HFFc6 (cell line): Measurements from ENCODE around the gene LRRC51. TPM values are rescaled to one million over a fixed set of nuclear protein-coding genes. Genes with fewer than 3 reads are reported as not detected.

Experiments
- DNase-seq: peaks from one replicate; pipeline ENCODE4 v3.0.0-alpha.2; 2018
- H3K27ac Mint-ChIP-seq: 2 replicates; pipeline ENCODE4 v1.8.0; 2020; ENCODE audit warnings: mild to moderate bottlenecking, mixed read lengths
- H3K27me3 Mint-ChIP-seq: 2 replicates; pipeline ENCODE4 v1.8.0; 2021; ENCODE audit warnings: mild to moderate bottlenecking, moderate library complexity, mixed read lengths; ENCODE audit not compliant: insufficient read depth
- H3K36me3 Mint-ChIP-seq: 2 replicates; pipeline ENCODE4 v1.8.0; 2021; ENCODE audit warnings: low read depth, mixed read lengths
- H3K4me1 Mint-ChIP-seq: 2 replicates; pipeline ENCODE4 v1.8.0; 2020; ENCODE audit warnings: low read depth, mixed read lengths
- H3K4me3 Mint-ChIP-seq: 2 replicates; pipeline ENCODE4 v1.8.0; 2020; ENCODE audit warnings: mild to moderate bottlenecking, moderate library complexity, mixed read lengths
- H3K9me3 Mint-ChIP-seq: 2 replicates; pipeline ENCODE4 v1.8.0; 2020; ENCODE audit warnings: mild to moderate bottlenecking, mixed read lengths
- total RNA-seq, 6 experiments: library from RNA; stranded (reverse); fragmentation: NEBNext Ultra II Directional; extraction: Animal tissue kit (Norgen Biotek cat#: 25700); gene quantifications; 2 replicates in 1 of 6; 3 replicates in 5 of 6; pipeline ENCODE4 v1.2.3, GENCODE V29; 2021
- TF ChIP-seq, protein P1 (sequence below): fragments of 200-600 bp; sonication (generic); IDR thresholded peaks from 2 replicates; pipeline ENCODE4 v1.5.0; 2021; ENCODE audit warnings: antibody characterized with exemption, mild to moderate bottlenecking

LRRC51 gene
- total RNA-seq, 6 experiments from 2014 or later, result 7.4 to 12.4 (median 8.5) TPM

DNA sequence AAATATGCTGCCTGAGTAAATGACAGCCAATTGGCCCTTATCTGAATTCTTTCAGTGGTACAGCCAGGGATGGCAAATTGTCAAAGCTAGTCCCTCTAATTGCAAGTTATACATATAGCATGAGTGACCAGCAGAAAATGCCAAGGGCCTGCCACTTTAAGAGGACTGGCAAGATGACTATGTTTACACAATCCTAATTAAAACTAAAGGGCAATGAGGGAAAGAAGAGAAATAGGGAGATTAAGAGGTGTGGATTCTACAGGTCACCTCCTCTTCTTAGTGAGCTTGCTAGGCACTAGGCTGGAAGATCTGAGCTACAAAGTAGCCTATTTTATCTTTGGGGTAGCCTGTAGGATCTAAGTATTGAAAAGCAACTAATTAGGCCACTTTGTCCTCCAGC is 13.8 kb upstream of the LRRC51 start:
- DNase-seq, result no peak
- no peaks in the 10 kb centered on the region for H3K9me3 Mint-ChIP-seq
- H3K4me1 Mint-ChIP-seq, result peaks cover 61% of the 10 kb centered on the region
- H3K36me3 Mint-ChIP-seq, result peaks cover 20% of the 10 kb centered on the region
- TF ChIP-seq, protein P1, sequence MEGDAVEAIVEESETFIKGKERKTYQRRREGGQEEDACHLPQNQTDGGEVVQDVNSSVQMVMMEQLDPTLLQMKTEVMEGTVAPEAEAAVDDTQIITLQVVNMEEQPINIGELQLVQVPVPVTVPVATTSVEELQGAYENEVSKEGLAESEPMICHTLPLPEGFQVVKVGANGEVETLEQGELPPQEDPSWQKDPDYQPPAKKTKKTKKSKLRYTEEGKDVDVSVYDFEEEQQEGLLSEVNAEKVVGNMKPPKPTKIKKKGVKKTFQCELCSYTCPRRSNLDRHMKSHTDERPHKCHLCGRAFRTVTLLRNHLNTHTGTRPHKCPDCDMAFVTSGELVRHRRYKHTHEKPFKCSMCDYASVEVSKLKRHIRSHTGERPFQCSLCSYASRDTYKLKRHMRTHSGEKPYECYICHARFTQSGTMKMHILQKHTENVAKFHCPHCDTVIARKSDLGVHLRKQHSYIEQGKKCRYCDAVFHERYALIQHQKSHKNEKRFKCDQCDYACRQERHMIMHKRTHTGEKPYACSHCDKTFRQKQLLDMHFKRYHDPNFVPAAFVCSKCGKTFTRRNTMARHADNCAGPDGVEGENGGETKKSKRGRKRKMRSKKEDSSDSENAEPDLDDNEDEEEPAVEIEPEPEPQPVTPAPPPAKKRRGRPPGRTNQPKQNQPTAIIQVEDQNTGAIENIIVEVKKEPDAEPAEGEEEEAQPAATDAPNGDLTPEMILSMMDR, result no peak
- peak overlapping the region; percentile 10; the same call in 1 of the 2 replicates for H3K4me3 Mint-ChIP-seq
- peaks cover 4% of the 10 kb centered on the region; the same call in 1 of the 2 replicates for H3K27me3 Mint-ChIP-seq
- H3K27ac Mint-ChIP-seq, result peak overlapping the region; percentile 70

DNA sequence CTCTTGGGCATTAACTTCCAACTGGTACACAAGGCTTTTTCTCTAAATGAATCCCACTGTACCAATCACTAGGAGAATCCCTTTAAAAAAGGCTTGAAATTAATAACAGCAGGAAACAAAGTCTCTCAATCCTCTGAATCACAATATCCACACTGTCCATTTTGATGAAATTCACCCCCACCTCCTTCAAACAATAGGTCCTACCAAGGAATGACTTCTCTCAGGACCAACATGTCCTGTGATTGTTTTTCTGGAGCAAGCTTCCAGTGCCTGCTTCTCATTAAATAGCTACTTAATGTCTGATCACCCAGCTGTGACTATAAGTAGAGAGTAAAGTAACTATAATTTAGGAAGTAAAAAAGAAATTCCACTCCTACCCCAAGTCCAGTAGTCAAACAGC is 13.4 kb upstream of the LRRC51 start:
- no peak for DNase-seq
- Mint-ChIP-seq H3K36me3 (peaks cover 16% of the 10 kb centered on the region), H3K27ac (peak overlapping the region; percentile 70), H3K9me3 (no peaks in the 10 kb centered on the region), H3K4me1 (peaks cover 65% of the 10 kb centered on the region), H3K27me3 (peaks cover 4% of the 10 kb centered on the region; the same call in 1 of the 2 replicates), H3K4me3 (peak overlapping the region; percentile 10; the same call in 1 of the 2 replicates)
- TF ChIP-seq, protein P1, result no peak

DNA sequence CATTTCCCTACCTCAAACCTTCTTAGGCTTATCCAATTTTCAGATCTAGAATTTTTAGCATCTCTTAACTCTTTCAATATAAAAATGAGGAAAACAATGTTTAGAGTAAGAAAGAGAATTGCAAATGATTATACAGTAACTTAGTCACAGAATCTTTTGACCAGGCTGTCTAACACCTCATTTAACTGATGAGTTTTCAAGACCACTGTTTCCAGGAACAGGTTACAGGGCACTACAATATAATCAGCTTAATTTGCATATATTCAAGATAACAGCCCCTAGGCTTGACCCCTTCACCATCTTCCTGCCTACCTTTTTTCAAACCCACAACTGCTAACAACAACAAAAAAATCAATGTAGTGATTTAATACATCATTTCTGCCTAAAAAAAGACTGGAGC is 13.0 kb upstream of the LRRC51 start:
- peaks cover 69% of the 10 kb centered on the region for H3K4me1 Mint-ChIP-seq

DNA sequence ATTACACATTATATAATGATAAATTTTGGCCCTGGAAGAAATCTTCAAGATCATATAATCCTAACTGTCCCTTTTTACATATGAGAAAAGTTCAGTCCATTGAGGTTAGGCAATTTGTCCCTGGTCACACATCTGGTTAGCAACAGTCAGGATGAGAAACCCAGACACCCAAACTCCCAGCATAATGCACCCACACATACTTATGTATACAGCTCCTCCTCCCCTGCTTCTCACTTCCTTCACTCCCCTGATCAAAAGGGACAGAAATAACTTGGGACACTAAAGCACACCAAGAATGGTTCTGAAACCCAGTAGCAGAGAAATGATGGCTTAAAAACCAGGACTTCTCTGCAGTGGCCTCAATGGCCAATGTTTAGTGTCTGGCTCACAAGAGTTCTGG is 11.4 kb upstream of the LRRC51 start:
- peaks cover 81% of the 10 kb centered on the region for H3K4me1 Mint-ChIP-seq
- DNase-seq, result no peak
- peak overlapping the region; percentile 94 for H3K27ac Mint-ChIP-seq
- H3K27me3 Mint-ChIP-seq, result peaks cover 4% of the 10 kb centered on the region; the same call in 1 of the 2 replicates
- H3K9me3 Mint-ChIP-seq, result no peaks in the 10 kb centered on the region
- peak overlapping the region; percentile 80 for H3K4me3 Mint-ChIP-seq
- TF ChIP-seq, protein P1, result no peak
- H3K36me3 Mint-ChIP-seq, result peaks cover 21% of the 10 kb centered on the region; the same call in 1 of the 2 replicates

More for the DNA sequence above, 13.0 kb upstream of the LRRC51 start:
- peak overlapping the region; percentile 26; the same call in 1 of the 2 replicates for H3K4me3 Mint-ChIP-seq
- no peaks in the 10 kb centered on the region for H3K9me3 Mint-ChIP-seq
- H3K27ac Mint-ChIP-seq, result peak overlapping the region; percentile 70
- DNase-seq, result no peak
- TF ChIP-seq, protein P1, result no peak
- H3K36me3 Mint-ChIP-seq, result peaks cover 15% of the 10 kb centered on the region; the same call in 1 of the 2 replicates
- H3K27me3 Mint-ChIP-seq, result peaks cover 4% of the 10 kb centered on the region; the same call in 1 of the 2 replicates

DNA sequence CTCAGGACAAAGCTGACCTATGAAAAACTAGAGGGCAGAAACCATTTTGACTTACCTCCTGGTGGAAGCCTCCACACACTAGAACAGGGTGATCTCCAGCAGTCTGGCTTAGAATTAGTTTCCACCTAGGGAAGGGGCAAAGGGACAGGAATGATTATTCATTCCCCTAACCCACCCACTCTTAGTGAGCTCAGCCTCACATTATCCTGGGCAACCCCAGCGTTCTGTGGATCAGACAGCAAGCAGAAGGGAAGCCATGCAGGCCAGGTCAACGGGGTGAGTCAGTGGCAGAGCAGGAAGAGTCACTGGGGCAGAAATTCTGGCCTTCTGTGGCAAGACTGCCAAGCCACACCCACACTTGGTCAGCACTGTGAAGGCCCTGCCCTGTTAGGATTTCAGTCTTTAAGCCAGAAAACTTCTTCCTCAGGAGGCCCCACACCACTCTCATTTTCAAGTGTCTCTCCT is 10.8 kb upstream of the LRRC51 start:
- H3K27ac Mint-ChIP-seq, result peak overlapping the region; percentile 94
- peaks cover 3% of the 10 kb centered on the region; the same call in 1 of the 2 replicates for H3K27me3 Mint-ChIP-seq
- TF ChIP-seq, protein P1, result no peak
- peaks cover 81% of the 10 kb centered on the region for H3K4me1 Mint-ChIP-seq
- peaks cover 21% of the 10 kb centered on the region; the same call in 1 of the 2 replicates for H3K36me3 Mint-ChIP-seq
- peak overlapping the region; percentile 80 for H3K4me3 Mint-ChIP-seq
- H3K9me3 Mint-ChIP-seq, result no peaks in the 10 kb centered on the region
- peak; percentile 86 for DNase-seq
